H1 (cell line): ENCODE results near the gene CUX1. TPM values are rescaled to one million over a fixed set of nuclear protein-coding genes. Genes with fewer than 3 reads are reported as not detected.

Experiments used
- ATF3 ChIP-seq: IDR thresholded peaks from 2 replicates; pipeline ENCODE4 v1.6.1; 2011; ENCODE audit warnings: low read depth, mild to moderate bottlenecking, low read length; ENCODE audit not compliant: insufficient read depth
- BRCA1 ChIP-seq: IDR thresholded peaks from 2 replicates; pipeline ENCODE4 v1.6.1; 2012; ENCODE audit warnings: low read depth, low read length, improper control_type of control experiment
- CHD7 ChIP-seq: fragments of 300-600 bp; sonication (generic); IDR thresholded peaks from 2 replicates; pipeline ENCODE4 v1.7.1; 2012; ENCODE audit warnings: low read length, moderate library complexity, mild to moderate bottlenecking, inconsistent platforms; ENCODE audit not compliant: insufficient replicate concordance
- HDAC2 ChIP-seq, 2 experiments: fragments of 300-600 bp in 1 of 2; sonication (generic) in 1 of 2; IDR thresholded peaks; 2 replicates each; pipeline ENCODE4 v1.6.1; 2011 to 2012; ENCODE audit warnings: low read depth in 2 of 2, low read length in 2 of 2, mild to moderate bottlenecking in 2 of 2, moderate library complexity in 2 of 2, borderline replicate concordance in 1 of 2, inconsistent platforms in 1 of 2
- POLR2AphosphoS5 ChIP-seq: IDR thresholded peaks from 2 replicates; pipeline ENCODE4 v1.6.1; 2011; ENCODE audit warnings: low read depth, low read length
- RAD21 ChIP-seq, 2 experiments: IDR thresholded peaks in 1 of 2; conservative IDR thresholded peaks in 1 of 2; 2 replicates each; pipeline ENCODE4 v1.6.1; 2011; ENCODE audit warnings: low read depth in 2 of 2, low read length in 2 of 2, improper control_type of control experiment in 1 of 2, inconsistent platforms in 1 of 2, mild to moderate bottlenecking in 1 of 2, moderate library complexity in 1 of 2
- SP2 ChIP-seq: IDR thresholded peaks from 2 replicates; pipeline ENCODE4 v1.6.1; 2012; ENCODE audit warnings: mild to moderate bottlenecking, low read length, inconsistent platforms
- TEAD4 ChIP-seq: IDR thresholded peaks from 2 replicates; pipeline ENCODE4 v1.6.1; 2012; ENCODE audit warnings: low read depth, low read length, inconsistent platforms, mixed read lengths
- polyA plus RNA-seq, 7 experiments: library from polyadenylated mRNA; depleted of rRNA in 3 of 7; stranded (reverse) in 5 of 7; unstranded in 2 of 7; fragments of >200 nt in 5 of 7; fragments of 200-250 nt in 2 of 7; gene quantifications; 1 replicate in 5 of 7; 2 replicates in 1 of 7; 4 replicates in 1 of 7; pipeline versions ENCODE4 v1.2.1 to v1.2.3, GENCODE V29; 2011 to 2013; ENCODE audit warnings: missing spikeins in 2 of 7, mixed read lengths in 2 of 7
- total RNA-seq: library from RNA; stranded (reverse); fragmentation: NEBNext Ultra II Directional; extraction: Animal tissue kit (Norgen Biotek cat#: 25700); gene quantifications from 2 replicates; pipeline ENCODE4 v1.2.1, GENCODE V29; 2021

The CUX1 gene
- total and polyA plus RNA-seq, 2 of the 8 experiments (the other 6 are each of a cell fraction or from before 2014, with no cell fraction given) = 21.6 to 65.9 TPM

- TF ChIP-seq HDAC2 (IDR thresholded peaks at IDR 0.05; ENCODE audit: borderline replicate concordance in 1 of 2, low read depth in 2 of 2, low read length in 2 of 2) (peak in 1 of 2 experiments; percentile 69; a peak in 2 of 4 replicates), RAD21 (IDR thresholded peaks at IDR 0.05 in 1 of 2, conservative IDR thresholded peaks at IDR 0.05 in 1 of 2; ENCODE audit: low read depth in 2 of 2, low read length in 2 of 2) (peak; percentile 49 to 74), TEAD4 (0 out of 2 replicates have a peak, but pooled peaks have one; percentile 2), SP2 (no peak), ATF3 (no peak), BRCA1 (no peak), CHD7 (no peak), POLR2AphosphoS5 (no peak)
These were observed 3.1 kb upstream of the CUX1 start (continued) for GRCh38 chr7:101814081-101814990.
